BLaER1 treated with 17β-estradiol and CSF1 and Interleukin-3, amounts not matched to agents 10 nM and 100 nM (cell line): ENCODE data around the gene EML6.

ENCODE experiments used
- H3K27ac ChIP-seq, 11 experiments: shearing (Covaris generic); formaldehyde crosslinking; 2 replicates each; pipeline ENCODE4 v1.8.1; 2022
- H3K27me3 ChIP-seq, 11 experiments: shearing (Covaris generic); formaldehyde crosslinking; 2 replicates each; pipeline ENCODE4 v1.8.1; 2022
- H3K36me3 ChIP-seq, 11 experiments: shearing (Covaris generic); formaldehyde crosslinking; 2 replicates each; pipeline ENCODE4 v1.8.1; 2022
- H3K4me1 ChIP-seq, 10 experiments: shearing (Covaris generic); formaldehyde crosslinking; 2 replicates each; pipeline ENCODE4 v1.8.1; 2022
- H3K4me2 ChIP-seq, 11 experiments: shearing (Covaris generic); formaldehyde crosslinking; 2 replicates each; pipeline ENCODE4 v1.8.1; 2022
- H3K4me3 ChIP-seq, 10 experiments: shearing (Covaris generic); formaldehyde crosslinking; 2 replicates each; pipeline ENCODE4 v1.8.1; 2022
- H3K9ac ChIP-seq, 11 experiments: shearing (Covaris generic); formaldehyde crosslinking; 2 replicates each; pipeline ENCODE4 v1.8.1; 2022
- H3K9me3 ChIP-seq, 11 experiments: shearing (Covaris generic); formaldehyde crosslinking; replicated peaks in 1 of 11; 2 replicates each; pipeline ENCODE4 v1.8.1; 2022
- H4K20me1 ChIP-seq, 11 experiments: shearing (Covaris generic); formaldehyde crosslinking; 2 replicates each; pipeline ENCODE4 v1.8.1; 2022
- Cebpa-rat ChIP-seq, 11 experiments: shearing (Covaris generic); IDR thresholded peaks; 2 replicates each; pipeline ENCODE4 v1.8.1; 2022

EML6 gene

GRCh38 chr2:54904836-54905235 is 181.4 kb downstream of the EML6 start:
- no peaks in the 10 kb centered on the region for H3K27me3 ChIP-seq
- peak overlapping the region in 1 of 11 experiments; percentile 79; a peak in 2 of 22 replicates for H3K27ac ChIP-seq
- no peak overlapping the region for H3K9ac ChIP-seq
- H3K9me3 ChIP-seq: no peaks in the 10 kb centered on the region
- no peak for TF ChIP-seq Cebpa-rat (IDR thresholded peaks at IDR 0.05)
- no peak overlapping the region for H3K4me3 ChIP-seq
- peaks cover 0 to 37% (median 14%) of the 10 kb centered on the region in 10 experiments; a peak in 13 of 20 replicates for H3K4me1 ChIP-seq
- H4K20me1 ChIP-seq: no peaks in the 10 kb centered on the region
- H3K4me2 ChIP-seq: peak overlapping the region in 6 of 11 experiments; percentile 1 to 87 (median 57); a peak in 10 of 22 replicates
- H3K36me3 ChIP-seq: no peaks in the 10 kb centered on the region

DNA sequence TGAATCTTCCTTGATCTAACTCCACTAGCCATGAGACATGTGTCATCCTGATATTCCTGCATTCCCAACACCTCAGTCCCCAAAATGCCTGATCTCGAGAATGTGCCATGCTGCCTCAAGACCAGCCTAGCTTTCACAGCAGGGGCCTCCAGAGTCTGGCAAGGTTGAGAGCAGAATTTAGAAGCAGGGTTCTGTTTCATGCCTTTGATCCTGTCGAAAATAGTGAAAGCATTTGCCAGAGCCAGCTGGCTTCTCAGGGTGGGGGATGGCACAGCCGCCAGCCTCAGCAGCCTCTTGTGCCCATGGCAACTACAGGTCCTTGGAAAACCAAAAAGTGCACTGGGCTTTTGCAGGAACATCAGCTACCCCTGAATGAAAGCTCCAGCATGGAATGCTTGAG is 183.3 kb downstream of the EML6 start:
- no peaks in the 10 kb centered on the region for H3K27me3 ChIP-seq
- no peaks in the 10 kb centered on the region for H4K20me1 ChIP-seq
- TF ChIP-seq Cebpa-rat (IDR thresholded peaks at IDR 0.05): no peak
- H3K4me3 ChIP-seq: no peak overlapping the region
- H3K9me3 ChIP-seq: no peaks in the 10 kb centered on the region
- H3K36me3 ChIP-seq: no peaks in the 10 kb centered on the region
- peaks cover 0 to 28% (median 14%) of the 10 kb centered on the region in 10 experiments; a peak in 13 of 20 replicates for H3K4me1 ChIP-seq
- no peak overlapping the region for H3K9ac ChIP-seq
- no peak overlapping the region for H3K27ac ChIP-seq
- H3K4me2 ChIP-seq: no peak overlapping the region

DNA sequence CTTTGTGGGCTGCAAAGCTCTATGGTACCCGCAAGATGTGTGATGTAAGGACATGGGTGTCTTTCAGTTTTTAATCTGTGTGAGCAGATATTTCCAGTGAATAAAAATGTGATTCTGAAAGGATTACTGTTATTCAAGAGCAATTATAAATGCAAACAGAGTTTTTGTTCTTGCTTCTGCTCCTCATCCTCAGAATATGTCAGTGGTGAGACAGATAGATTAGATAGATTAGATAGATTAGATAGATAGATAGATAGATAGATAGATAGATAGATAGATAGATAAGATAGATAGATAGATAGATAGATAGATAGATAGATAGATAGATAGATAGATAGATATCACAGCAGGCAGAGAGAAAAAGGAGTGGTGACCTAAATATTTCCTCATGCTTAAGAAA is 184.2 kb downstream of the EML6 start:
- Histone ChIP-seq H4K20me1 (no peaks in the 10 kb centered on the region), H3K27ac (no peak overlapping the region), H3K4me1 (peaks cover 0 to 25% (median 14%) of the 10 kb centered on the region in 10 experiments; a peak in 13 of 20 replicates), H3K4me3 (no peak overlapping the region), H3K36me3 (no peaks in the 10 kb centered on the region), H3K4me2 (no peak overlapping the region), H3K9ac (no peak overlapping the region), H3K27me3 (no peaks in the 10 kb centered on the region), H3K9me3 (no peaks in the 10 kb centered on the region; a peak in 1 of 22 replicates)
- no peak for TF ChIP-seq Cebpa-rat (IDR thresholded peaks at IDR 0.05)

GRCh38 chr2:54908591-54908990 is 185.1 kb downstream of the EML6 start:
- no peak for TF ChIP-seq Cebpa-rat (IDR thresholded peaks at IDR 0.05)
- no peak overlapping the region for H3K4me3 ChIP-seq
- no peak overlapping the region for H3K9ac ChIP-seq
- no peak overlapping the region for H3K27ac ChIP-seq
- no peaks in the 10 kb centered on the region; a peak in 1 of 22 replicates for H3K9me3 ChIP-seq
- no peaks in the 10 kb centered on the region for H4K20me1 ChIP-seq
- no peak overlapping the region for H3K4me2 ChIP-seq
- no peaks in the 10 kb centered on the region for H3K27me3 ChIP-seq
- peaks cover 0 to 15% (median 10%) of the 10 kb centered on the region in 10 experiments; a peak in 13 of 20 replicates for H3K4me1 ChIP-seq
- H3K36me3 ChIP-seq: no peaks in the 10 kb centered on the region

GRCh38 chr2:54909001-54909400 is 185.5 kb downstream of the EML6 start:
- Histone ChIP-seq H3K27me3 (no peaks in the 10 kb centered on the region), H3K27ac (no peak overlapping the region), H3K4me3 (no peak overlapping the region), H3K4me2 (no peak overlapping the region), H3K4me1 (peaks cover 0 to 11% (median 6%) of the 10 kb centered on the region in 10 experiments; a peak in 11 of 20 replicates), H3K9me3 (no peaks in the 10 kb centered on the region; a peak in 1 of 22 replicates), H3K9ac (no peak overlapping the region), H3K36me3 (no peaks in the 10 kb centered on the region), H4K20me1 (no peaks in the 10 kb centered on the region)
- TF ChIP-seq Cebpa-rat (IDR thresholded peaks at IDR 0.05): no peak

GRCh38 chr2:54912305-54912704 is 188.8 kb downstream of the EML6 start:
- Histone ChIP-seq H3K4me3 (no peak overlapping the region), H3K9ac (no peak overlapping the region), H3K9me3 (no peaks in the 10 kb centered on the region; a peak in 1 of 22 replicates), H4K20me1 (no peaks in the 10 kb centered on the region), H3K27me3 (no peaks in the 10 kb centered on the region), H3K4me1 (no peaks in the 10 kb centered on the region), H3K4me2 (no peak overlapping the region), H3K36me3 (no peaks in the 10 kb centered on the region), H3K27ac (no peak overlapping the region)
- no peak for TF ChIP-seq Cebpa-rat (IDR thresholded peaks at IDR 0.05)

DNA sequence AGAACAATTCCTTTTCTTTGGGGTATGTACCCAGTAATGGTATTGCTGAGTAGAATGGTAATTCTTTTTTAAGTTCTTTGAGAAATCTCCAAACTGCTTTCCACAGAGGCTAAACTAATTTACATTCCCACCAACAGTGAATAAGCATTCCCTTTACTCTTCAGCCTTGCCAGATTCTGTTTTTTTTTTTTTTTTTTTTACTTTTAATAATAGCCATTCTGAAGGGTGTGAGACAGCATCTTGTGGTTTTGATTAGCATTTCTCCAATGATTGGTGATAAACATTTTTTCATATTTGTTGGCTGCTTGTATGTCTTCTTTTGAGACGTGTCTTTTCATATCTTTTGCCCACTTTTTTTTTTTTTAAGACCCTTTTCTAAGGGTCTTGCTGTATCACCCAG is 189.4 kb downstream of the EML6 start:
- Histone ChIP-seq H3K27me3 (no peaks in the 10 kb centered on the region), H3K36me3 (no peaks in the 10 kb centered on the region), H3K4me3 (no peak overlapping the region), H3K9me3 (no peaks in the 10 kb centered on the region; a peak in 1 of 22 replicates), H3K27ac (no peak overlapping the region), H3K4me1 (no peaks in the 10 kb centered on the region), H3K9ac (no peak overlapping the region), H4K20me1 (no peaks in the 10 kb centered on the region), H3K4me2 (no peak overlapping the region)
- no peak for TF ChIP-seq Cebpa-rat (IDR thresholded peaks at IDR 0.05)

DNA sequence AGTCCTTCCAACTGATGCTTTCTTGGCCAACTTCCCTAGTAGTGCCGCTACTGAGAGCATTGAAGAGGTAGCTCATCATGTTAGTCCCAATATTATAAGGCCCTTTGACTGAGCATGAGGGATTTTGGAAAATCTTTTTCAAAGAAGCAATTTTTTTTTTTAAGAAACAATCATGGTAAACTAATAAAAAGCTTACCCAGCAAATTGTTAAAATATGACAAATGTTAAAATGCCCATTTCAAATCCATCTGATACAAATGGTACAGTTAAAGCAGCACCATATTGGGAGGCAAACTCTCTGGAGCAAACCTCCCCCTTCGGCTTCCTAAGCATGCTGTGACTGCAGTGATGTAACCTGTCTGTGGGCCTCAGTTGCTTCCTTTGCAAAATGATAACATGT is 191.2 kb downstream of the EML6 start:
- no peaks in the 10 kb centered on the region for H3K36me3 ChIP-seq

DNA sequence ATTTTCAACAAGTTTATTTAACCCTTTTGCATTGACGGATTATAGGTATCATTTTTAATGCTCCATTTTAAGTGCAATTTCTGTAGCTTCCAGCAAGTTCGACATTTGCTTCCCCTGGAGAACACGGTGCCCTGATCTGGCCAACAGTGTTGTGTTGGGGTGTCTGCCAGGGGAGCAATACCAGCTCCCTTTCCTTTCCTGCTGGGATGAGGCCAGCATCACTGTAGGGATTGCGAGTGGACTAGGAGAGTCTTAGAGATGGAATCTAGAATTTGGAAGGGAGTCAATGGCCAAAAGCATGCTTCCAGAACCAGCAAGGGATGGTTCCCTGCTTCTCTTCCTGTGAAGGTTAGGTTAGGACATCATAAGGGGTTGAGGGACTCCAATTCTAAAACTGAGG is 191.6 kb downstream of the EML6 start:
- Histone ChIP-seq H3K9me3 (peaks cover 0 to under 1% (median 0%) of the 10 kb centered on the region in 11 experiments; a peak in 3 of 22 replicates), H3K27ac (no peak overlapping the region), H4K20me1 (no peaks in the 10 kb centered on the region), H3K36me3 (no peaks in the 10 kb centered on the region), H3K4me2 (no peak overlapping the region), H3K9ac (no peak overlapping the region), H3K4me3 (no peak overlapping the region), H3K27me3 (no peaks in the 10 kb centered on the region), H3K4me1 (no peaks in the 10 kb centered on the region)
- no peak for TF ChIP-seq Cebpa-rat (IDR thresholded peaks at IDR 0.05)

More for the DNA sequence above, 191.2 kb downstream of the EML6 start:
- no peaks in the 10 kb centered on the region for H4K20me1 ChIP-seq
- H3K4me2 ChIP-seq: no peak overlapping the region
- H3K27ac ChIP-seq: no peak overlapping the region
- H3K4me3 ChIP-seq: no peak overlapping the region
- H3K4me1 ChIP-seq: no peaks in the 10 kb centered on the region
- H3K9ac ChIP-seq: no peak overlapping the region
- no peak for TF ChIP-seq Cebpa-rat (IDR thresholded peaks at IDR 0.05)
- no peaks in the 10 kb centered on the region; a peak in 1 of 22 replicates for H3K9me3 ChIP-seq
- no peaks in the 10 kb centered on the region for H3K27me3 ChIP-seq

DNA sequence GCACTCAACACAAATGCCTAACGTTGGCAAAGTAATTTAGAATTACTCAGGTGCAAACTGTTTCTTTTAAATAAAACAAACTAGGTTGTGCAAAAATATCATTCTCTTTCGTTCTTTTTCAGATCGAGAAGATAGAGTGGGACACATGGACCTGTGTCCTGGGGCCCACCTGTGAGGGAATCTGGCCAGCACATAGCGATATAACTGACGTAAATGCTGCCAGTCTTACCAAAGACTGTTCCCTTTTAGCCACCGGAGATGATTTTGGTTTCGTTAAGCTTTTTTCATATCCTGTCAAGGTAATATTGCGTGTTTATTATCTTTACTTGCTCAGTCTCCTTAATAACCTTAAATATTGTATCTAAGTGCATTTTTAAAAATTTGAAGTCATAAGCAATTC is 193.2 kb downstream of the EML6 start:
- H3K4me3 ChIP-seq: no peak overlapping the region
- H3K27ac ChIP-seq: no peak overlapping the region
- H3K9ac ChIP-seq: no peak overlapping the region
- H3K27me3 ChIP-seq: no peaks in the 10 kb centered on the region
- TF ChIP-seq Cebpa-rat (IDR thresholded peaks at IDR 0.05): no peak
- peaks cover 6 to 16% (median 13%) of the 10 kb centered on the region in 11 experiments; a peak in 19 of 22 replicates for H3K9me3 ChIP-seq
- H3K4me1 ChIP-seq: no peaks in the 10 kb centered on the region
- no peaks in the 10 kb centered on the region for H3K36me3 ChIP-seq
- no peaks in the 10 kb centered on the region for H4K20me1 ChIP-seq
- H3K4me2 ChIP-seq: no peak overlapping the region
